Psoas muscle (tissue), 8 donors: Measurements from ENCODE around the gene ALG1. TPM values are rescaled to one million over a fixed set of nuclear protein-coding genes. Genes with fewer than 3 reads are reported as not detected.
A peak's percentile ranks its signal among the peaks of the same experiment; 100 is the strongest.
"Not testable (repeated sequence)": the region's sequence is repeated elsewhere in the genome, so short reads cannot be mapped to it uniquely, and the experiment has no call there.

Experiments used
- ATAC-seq, 4 donors: fragments of 200-7000 bp; cut with Tn5 transposase; one replicate each; pipeline ENCODE4 v1.9.1; 2020; ENCODE audit warnings: moderate library complexity in 3 of 4, mild to moderate bottlenecking in 2 of 4
- DNase-seq, 2 donors: peaks; one replicate each; pipeline ENCODE4 v3.0.0-alpha.2; 2020
- H3K27ac ChIP-seq: fragments of 200-600 bp; one replicate; pipeline ENCODE4 v1.8.0; 2022
- H3K27me3 ChIP-seq, 3 donors: fragments of 200-600 bp in 1 of 3; one replicate each; pipeline versions ENCODE4 v1.6.1 to v1.8.0; 2013 to 2022; ENCODE audit warnings: low read length in 2 of 3, mild to moderate bottlenecking in 2 of 3, moderate library complexity in 1 of 3; ENCODE audit not compliant: insufficient read depth in 3 of 3
- H3K36me3 ChIP-seq, 2 donors: fragments of 200-600 bp in 1 of 2; one replicate each; pipeline versions ENCODE4 v1.6.1 to v1.8.0; 2013 to 2022; ENCODE audit warnings: low read depth in 1 of 2, mild to moderate bottlenecking in 1 of 2, moderate library complexity in 1 of 2; ENCODE audit not compliant: insufficient read depth in 1 of 2
- H3K4me1 ChIP-seq: fragments of 200-600 bp; one replicate; pipeline ENCODE4 v1.8.0; 2022
- H3K4me3 ChIP-seq: fragments of 200-600 bp; one replicate; pipeline ENCODE4 v1.8.0; 2022; ENCODE audit warnings: mild to moderate bottlenecking
- H3K9me3 ChIP-seq: fragments of 200-600 bp; one replicate; pipeline ENCODE4 v1.8.0; 2022
- WGBS, 3 donors: extraction: QIAGEN DNeasy Blood & Tissue Kit; methylation state at CpG; one replicate each; pipeline versions ENCODE4 v1.1.6 to v1.1.7; 2013; 5-methylcytosine and 5-hydroxymethylcytosine counted together
- intact Hi-C, 2 donors: fragments of 100-400 bp; cut with DNase I; formaldehyde crosslinking; loops; one replicate each; pipeline versions ENCODE4 v1.11.0 to v1.14.2; 2022
- polyA plus RNA-seq, 3 donors: library from polyadenylated mRNA; stranded (reverse); fragments of 200-250 nt; gene quantifications; one replicate each; pipeline ENCODE4 v1.2.3, GENCODE V29; 2013
- total RNA-seq, 4 donors: library from RNA; stranded (reverse); fragmentation: NEBNext Ultra II Directional in 2 of 4; extraction: Animal tissue kit (Norgen Biotek cat#: 25700) in 2 of 4; gene quantifications; one replicate each; pipeline versions ENCODE4 v1.2.1 to v1.2.4, GENCODE V29; 2021 to 2023
- TF ChIP-seq, protein P1 (sequence below): fragments of 200-600 bp; IDR thresholded peaks from one replicate; pipeline ENCODE4 v1.8.0; 2022; ENCODE audit warnings: antibody characterized with exemption
- donor health status: healthy with polysubstance abuse.
- donor health status: DM: no; HTN: no; CAD: no; lungs with moderate emphysema.
- donor health status: Bipolar disorder and iron deficiency.
- donor health status: healthy.
- donor health status: DM: yes; HTN: yes; CAD: no.
- donor health status: DM: no; HTN: no; CAD: no.
- donor health status: DM: no; HTN: no; CAD: no.
- donor health status: DM: yes; HTN: yes; CAD: no.

The ALG1 gene
- total and polyA plus RNA-seq, 7 donors = 4.9 to 13.1 (median 7.3) TPM

DNA sequence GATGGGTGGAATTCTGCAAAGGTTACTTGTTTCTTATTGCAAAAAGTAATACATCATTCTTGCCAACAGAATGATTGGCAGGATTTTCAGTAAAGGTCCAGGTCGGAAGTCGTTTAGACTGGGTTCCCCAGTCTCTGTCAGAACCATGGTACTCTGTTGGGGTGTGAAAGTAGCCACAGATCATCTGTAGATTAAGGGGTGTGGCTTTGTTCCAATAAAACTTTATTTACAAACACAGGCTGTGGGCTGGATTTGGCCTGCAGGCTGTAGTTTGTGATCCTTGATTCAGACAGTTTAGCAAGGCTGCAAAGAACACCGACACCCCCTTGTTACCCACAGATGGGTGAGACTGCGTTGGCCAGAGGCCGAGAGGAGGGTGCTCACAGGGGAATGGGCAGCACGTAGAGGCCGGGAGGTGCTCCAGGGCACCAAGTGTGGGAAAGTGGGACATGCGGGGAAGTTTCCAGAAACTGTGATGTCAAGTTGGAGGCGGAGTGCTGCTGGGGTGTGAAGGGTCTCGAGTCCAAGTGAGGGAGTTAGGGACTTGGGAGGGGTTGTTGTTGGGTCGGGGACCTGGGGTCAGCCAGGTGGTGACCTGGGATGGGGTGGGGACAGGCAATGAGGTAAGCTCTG, 12.6 kb downstream of the ALG1 start:
- H3K27me3 ChIP-seq, H3K9me3 ChIP-seq, DNase-seq, H3K4me1 ChIP-seq, ATAC-seq, intact Hi-C loops, H3K27ac ChIP-seq, H3K4me3 ChIP-seq: not testable (repeated sequence)
- 82 to 93% (median 84%) methylated on average over 10 to 11 of the region's 11 CpGs for WGBS, 3 donors
- H3K36me3 ChIP-seq = peaks cover 0 to 68% of the 10 kb centered on the region in 2 donors

DNA sequence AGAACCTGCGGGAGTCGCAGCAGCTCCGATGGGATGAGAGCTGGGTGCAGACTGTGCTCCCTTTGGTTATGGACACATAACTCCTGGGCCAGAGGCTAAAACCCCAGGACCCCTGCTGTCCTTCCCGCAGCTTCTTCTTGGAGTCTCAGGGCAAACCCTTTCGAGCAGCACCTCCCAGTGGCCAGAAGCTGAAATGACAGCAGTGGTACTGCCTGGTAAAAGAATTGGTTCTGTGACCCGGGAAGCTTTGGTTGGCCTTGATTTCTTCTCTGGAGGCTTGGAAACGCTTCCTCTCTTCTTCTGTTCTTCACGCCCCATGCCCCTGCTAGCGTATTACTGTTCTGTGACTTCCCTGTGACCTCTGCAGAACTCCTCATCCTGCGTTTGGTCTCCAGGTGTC, 13.2 kb downstream of the ALG1 start:
- DNase-seq = peak in 1 of 2 donors; percentile 38
- H3K4me1 ChIP-seq, H3K27ac ChIP-seq, H3K4me3 ChIP-seq, H3K9me3 ChIP-seq, intact Hi-C loops, H3K27me3 ChIP-seq, ATAC-seq: not testable (repeated sequence)
- TF ChIP-seq, protein P1, sequence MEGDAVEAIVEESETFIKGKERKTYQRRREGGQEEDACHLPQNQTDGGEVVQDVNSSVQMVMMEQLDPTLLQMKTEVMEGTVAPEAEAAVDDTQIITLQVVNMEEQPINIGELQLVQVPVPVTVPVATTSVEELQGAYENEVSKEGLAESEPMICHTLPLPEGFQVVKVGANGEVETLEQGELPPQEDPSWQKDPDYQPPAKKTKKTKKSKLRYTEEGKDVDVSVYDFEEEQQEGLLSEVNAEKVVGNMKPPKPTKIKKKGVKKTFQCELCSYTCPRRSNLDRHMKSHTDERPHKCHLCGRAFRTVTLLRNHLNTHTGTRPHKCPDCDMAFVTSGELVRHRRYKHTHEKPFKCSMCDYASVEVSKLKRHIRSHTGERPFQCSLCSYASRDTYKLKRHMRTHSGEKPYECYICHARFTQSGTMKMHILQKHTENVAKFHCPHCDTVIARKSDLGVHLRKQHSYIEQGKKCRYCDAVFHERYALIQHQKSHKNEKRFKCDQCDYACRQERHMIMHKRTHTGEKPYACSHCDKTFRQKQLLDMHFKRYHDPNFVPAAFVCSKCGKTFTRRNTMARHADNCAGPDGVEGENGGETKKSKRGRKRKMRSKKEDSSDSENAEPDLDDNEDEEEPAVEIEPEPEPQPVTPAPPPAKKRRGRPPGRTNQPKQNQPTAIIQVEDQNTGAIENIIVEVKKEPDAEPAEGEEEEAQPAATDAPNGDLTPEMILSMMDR = peak; percentile 59
- peaks cover 4 to 68% of the 10 kb centered on the region in 2 donors for H3K36me3 ChIP-seq
- 63 to 70% (median 64%) methylated on average over 9 to 10 of the region's 10 CpGs for WGBS, 3 donors

DNA sequence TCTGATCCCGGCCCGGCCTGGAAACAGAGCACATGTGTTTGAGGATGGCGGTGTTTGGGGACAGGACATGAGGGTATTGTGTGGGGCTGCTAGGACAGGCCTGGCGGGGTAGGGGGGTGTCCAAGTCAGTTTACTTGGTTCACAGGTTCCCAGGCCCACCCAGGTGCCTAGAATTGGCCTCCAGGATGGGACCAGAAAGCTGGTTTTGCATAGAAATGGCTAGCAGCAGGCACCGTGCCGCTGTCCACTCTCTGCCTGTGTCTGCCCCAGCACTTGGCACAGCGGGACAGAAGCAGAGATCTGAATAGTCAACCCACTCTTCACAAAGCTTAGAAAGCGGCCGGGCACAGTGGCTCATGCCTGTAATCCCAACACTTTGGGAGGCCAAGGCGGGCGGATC, 14.1 kb downstream of the ALG1 start:
- H3K4me3 ChIP-seq, ATAC-seq, H3K9me3 ChIP-seq, H3K4me1 ChIP-seq, intact Hi-C loops, DNase-seq, H3K27ac ChIP-seq, H3K27me3 ChIP-seq: not testable (repeated sequence)
- WGBS, 3 donors = 79 to 97% (median 93%) methylated on average over 11 of the region's 11 CpGs
- H3K36me3 ChIP-seq = peaks cover 4 to 68% of the 10 kb centered on the region in 2 donors

DNA sequence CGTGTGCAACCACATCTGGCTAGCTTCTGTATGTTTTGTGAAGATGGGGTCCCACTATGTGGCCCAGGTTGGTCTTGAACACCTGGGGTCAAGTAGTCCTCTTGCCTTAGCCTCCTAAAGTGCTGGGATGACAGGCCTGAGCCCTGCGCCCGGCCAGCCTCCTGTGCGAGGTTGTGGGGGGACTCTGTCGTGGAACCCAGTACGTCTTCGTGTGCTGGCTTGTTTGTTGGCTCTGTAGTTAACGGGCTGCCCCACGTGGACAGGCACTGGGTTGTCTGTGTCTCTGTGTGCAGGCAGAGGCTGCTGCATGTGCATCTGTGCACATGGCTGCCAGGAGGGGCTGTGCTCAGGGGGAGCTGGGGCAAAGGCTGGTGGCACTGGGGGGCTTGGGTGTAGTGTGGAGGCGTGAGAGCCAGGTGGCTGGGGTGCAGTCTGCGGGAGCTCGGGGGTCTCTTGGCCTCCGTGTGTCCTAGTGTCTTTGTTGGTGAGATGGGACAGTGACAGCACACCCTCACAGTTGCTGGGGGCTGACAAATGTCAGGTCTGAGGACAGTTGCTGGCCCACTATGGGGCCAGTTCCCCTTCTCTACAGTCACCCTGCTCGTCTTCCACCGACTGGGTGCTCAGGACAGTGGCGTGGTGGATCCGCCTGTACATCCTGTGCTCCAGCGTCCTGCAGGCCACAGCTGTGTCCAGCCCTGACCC, 16.6 kb downstream of the ALG1 start:
- ATAC-seq, intact Hi-C loops, H3K27ac ChIP-seq, DNase-seq, H3K9me3 ChIP-seq, H3K4me1 ChIP-seq, H3K27me3 ChIP-seq, H3K4me3 ChIP-seq: not testable (repeated sequence)
- 86 to 95% (median 91%) methylated on average over 18 of the region's 18 CpGs for WGBS, 3 donors
- H3K36me3 ChIP-seq = peaks cover 4 to 45% of the 10 kb centered on the region in 2 donors

DNA sequence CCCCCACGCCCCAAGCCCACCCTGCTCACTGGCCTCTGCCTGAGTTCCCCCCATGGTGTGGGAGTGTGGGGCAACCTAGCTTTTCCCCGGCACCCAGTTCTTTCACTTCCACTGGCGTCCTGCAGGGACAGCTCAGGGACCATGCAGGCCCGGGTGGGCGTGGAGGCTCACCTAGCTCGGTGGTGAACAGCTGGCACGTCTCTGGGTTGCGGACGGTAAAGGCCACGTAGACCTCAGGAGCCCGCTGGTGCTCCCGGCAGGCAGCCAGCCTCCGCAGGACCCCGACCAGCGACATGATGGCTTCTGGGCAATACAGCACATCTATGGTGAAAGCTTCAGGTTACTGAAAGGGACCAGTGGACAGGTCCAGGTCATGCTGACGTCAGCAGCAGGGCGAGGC, 17.3 kb downstream of the ALG1 start:
- H3K4me3 ChIP-seq, H3K4me1 ChIP-seq, H3K9me3 ChIP-seq, H3K27ac ChIP-seq, intact Hi-C loops, ATAC-seq, H3K27me3 ChIP-seq, DNase-seq: not testable (repeated sequence)
- H3K36me3 ChIP-seq = peaks cover 4 to 40% of the 10 kb centered on the region in 2 donors
- 82 to 85% (median 85%) methylated on average over 17 of the region's 17 CpGs for WGBS, 3 donors

DNA sequence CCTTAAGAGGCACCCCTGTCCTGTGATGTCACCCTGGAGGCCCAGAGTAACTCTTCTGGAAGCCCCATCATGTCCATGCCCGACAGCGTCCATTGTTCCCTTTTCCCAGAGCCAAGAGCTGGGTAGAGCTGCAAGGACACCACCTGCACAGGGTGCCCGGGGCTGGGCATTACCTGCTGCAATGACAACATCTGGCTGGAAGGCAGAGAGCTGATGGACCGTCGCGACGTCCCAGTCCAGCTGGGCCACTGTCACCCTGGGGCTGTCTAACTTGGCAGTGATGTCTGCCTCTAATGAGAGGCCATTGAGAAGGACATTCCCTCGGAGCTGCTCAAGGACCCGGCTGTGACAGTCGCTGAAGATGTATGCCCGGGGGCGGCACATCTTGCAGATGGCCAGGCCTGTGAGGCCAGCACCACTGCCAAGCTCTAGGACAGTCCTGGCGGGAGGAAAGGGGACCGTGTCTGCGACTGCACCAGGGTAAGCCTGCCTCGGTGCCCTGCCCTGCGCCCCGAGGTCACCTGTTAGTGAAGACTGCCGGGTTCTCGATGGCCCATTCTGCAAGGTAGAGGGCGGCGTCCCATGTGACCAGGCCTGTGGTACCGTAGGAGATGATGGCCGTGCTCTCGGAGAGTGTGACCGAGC, 18.4 kb downstream of the ALG1 start:
- H3K27me3 ChIP-seq, H3K27ac ChIP-seq, DNase-seq, H3K9me3 ChIP-seq, H3K4me3 ChIP-seq, H3K4me1 ChIP-seq, ATAC-seq: not testable (repeated sequence)
- H3K36me3 ChIP-seq = peaks cover 4 to 37% of the 10 kb centered on the region in 2 donors
- intact Hi-C loops = loop anchor here in 1 of 2 donors (10.0 kb wide), 1 partner anchor 55 kb away; the partner anchor contains the start of gene NAGPA
- WGBS, 3 donors = 81 to 88% (median 87%) methylated on average over 24 to 26 of the region's 26 CpGs

DNA sequence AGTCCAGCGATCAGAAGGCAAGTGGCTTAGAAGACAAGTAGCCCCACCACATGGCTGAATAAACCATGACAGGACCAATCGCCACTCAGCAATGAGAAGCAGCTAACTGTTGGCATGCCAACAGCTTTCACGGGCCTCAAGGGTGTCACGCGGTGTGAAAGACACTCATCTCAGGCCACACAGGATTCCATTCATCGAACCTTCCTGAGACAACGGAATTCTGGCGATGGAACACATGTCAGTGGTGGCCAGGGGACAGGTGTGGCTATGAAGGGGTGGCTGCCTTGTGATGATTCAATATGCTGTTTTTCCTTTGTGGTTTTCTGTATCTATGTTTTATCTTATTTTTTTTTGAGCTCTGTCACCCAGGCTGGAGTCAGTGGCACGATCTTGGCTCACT, 18.9 kb downstream of the ALG1 start:
- H3K27ac ChIP-seq, DNase-seq, H3K27me3 ChIP-seq, ATAC-seq, H3K4me1 ChIP-seq, H3K9me3 ChIP-seq, H3K4me3 ChIP-seq: not testable (repeated sequence)
- 82 to 88% (median 84%) methylated on average over 9 of the region's 9 CpGs for WGBS, 3 donors
- H3K36me3 ChIP-seq = peaks cover 4 to 32% of the 10 kb centered on the region in 2 donors
- intact Hi-C loops = loop anchor here in 1 of 2 donors (10.0 kb wide), 1 partner anchor 56 kb away; the partner anchor contains the start of gene NAGPA

DNA sequence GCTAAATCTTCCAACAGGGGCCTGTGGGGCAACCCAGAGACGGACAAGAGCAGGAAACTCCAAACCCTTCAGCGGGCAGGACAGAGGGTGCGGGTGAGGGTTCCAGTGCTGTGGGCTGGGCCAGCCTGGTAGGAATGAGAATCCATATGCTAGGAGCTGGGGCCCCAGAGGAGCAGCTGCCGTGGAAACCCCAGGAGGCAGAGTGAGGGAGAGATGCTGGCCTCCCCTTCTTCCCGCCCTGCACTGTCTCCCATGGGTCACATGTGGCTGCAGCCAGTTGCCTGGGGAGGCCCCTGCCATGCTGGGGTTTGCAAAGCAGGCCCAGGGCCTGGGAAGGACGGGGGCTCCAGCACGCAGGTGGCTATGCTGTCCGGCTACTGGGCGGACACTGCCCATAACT, 21.4 kb downstream of the ALG1 start:
- ATAC-seq, H3K27me3 ChIP-seq, H3K4me1 ChIP-seq, H3K4me3 ChIP-seq, H3K9me3 ChIP-seq, DNase-seq, H3K27ac ChIP-seq: not testable (repeated sequence)
- intact Hi-C loops = loop anchor here in 1 of 2 donors (10.0 kb wide), 1 partner anchor 58 kb away; the partner anchor contains the start of gene NAGPA
- peaks cover 4 to 22% of the 10 kb centered on the region in 2 donors for H3K36me3 ChIP-seq
- 75 to 96% (median 89%) methylated on average over 5 to 9 of the region's 9 CpGs for WGBS, 3 donors

DNA sequence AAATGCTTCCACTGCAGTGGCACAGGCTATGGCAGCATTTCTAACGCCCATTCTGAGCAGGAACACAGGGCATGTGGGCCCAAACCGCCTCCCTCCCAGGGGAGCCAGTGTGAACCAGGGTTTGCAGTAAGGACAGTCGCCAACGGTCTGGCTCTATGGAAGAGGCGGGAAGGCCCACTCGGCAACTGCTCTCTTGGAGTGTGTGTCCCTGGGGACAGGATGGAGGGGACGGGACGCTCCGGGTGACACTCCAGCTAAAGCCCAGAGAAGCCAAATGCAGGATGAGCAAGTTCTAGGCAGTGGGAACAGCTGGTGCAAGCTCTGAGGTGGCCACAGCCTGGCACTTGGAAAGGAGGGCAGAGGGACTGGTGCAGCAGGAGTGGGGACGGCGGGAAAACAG, 22.1 kb downstream of the ALG1 start:
- not testable (repeated sequence) for H3K9me3 ChIP-seq, DNase-seq, H3K4me3 ChIP-seq, ATAC-seq, H3K4me1 ChIP-seq, H3K27ac ChIP-seq, H3K27me3 ChIP-seq
- WGBS, 3 donors = 52 to 68% (median 53%) methylated on average over 9 to 11 of the region's 11 CpGs
- H3K36me3 ChIP-seq = peaks cover 4 to 18% of the 10 kb centered on the region in 2 donors
- intact Hi-C loops = loop anchor here in 1 of 2 donors (10.0 kb wide), 1 partner anchor 59 kb away; the partner anchor contains the start of gene NAGPA
